ENCODE measurements around the gene NOC3L.

- TF ChIP-seq, protein P1, sequence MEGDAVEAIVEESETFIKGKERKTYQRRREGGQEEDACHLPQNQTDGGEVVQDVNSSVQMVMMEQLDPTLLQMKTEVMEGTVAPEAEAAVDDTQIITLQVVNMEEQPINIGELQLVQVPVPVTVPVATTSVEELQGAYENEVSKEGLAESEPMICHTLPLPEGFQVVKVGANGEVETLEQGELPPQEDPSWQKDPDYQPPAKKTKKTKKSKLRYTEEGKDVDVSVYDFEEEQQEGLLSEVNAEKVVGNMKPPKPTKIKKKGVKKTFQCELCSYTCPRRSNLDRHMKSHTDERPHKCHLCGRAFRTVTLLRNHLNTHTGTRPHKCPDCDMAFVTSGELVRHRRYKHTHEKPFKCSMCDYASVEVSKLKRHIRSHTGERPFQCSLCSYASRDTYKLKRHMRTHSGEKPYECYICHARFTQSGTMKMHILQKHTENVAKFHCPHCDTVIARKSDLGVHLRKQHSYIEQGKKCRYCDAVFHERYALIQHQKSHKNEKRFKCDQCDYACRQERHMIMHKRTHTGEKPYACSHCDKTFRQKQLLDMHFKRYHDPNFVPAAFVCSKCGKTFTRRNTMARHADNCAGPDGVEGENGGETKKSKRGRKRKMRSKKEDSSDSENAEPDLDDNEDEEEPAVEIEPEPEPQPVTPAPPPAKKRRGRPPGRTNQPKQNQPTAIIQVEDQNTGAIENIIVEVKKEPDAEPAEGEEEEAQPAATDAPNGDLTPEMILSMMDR (IDR thresholded peaks at IDR 0.05) = no peak
- TF ChIP-seq RFX5 (IDR thresholded peaks at IDR 0.05; ENCODE audit: low read length) = no peak
- no peak for TF ChIP-seq YY1 (IDR thresholded peaks at IDR 0.05; ENCODE audit: low read depth)
- TF ChIP-seq FOXJ3 (CRISPR knock-in tag; IDR thresholded peaks at IDR 0.05) = no peak
- no peak for TF ChIP-seq TEAD4 (IDR thresholded peaks at IDR 0.05; ENCODE audit: borderline replicate concordance, insufficient read depth)
- TF ChIP-seq FOSL2 (IDR thresholded peaks at IDR 0.05; ENCODE audit: borderline replicate concordance, low read depth) = no peak
- TF ChIP-seq, protein P2, sequence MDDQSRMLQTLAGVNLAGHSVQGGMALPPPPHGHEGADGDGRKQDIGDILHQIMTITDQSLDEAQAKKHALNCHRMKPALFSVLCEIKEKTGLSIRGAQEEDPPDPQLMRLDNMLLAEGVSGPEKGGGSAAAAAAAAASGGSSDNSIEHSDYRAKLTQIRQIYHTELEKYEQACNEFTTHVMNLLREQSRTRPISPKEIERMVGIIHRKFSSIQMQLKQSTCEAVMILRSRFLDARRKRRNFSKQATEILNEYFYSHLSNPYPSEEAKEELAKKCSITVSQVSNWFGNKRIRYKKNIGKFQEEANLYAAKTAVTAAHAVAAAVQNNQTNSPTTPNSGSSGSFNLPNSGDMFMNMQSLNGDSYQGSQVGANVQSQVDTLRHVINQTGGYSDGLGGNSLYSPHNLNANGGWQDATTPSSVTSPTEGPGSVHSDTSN (IDR thresholded peaks at IDR 0.05) = no peak
- TF ChIP-seq POLR2AphosphoS5 (IDR thresholded peaks at IDR 0.05; ENCODE audit: low read depth, low read length) = no peak
- no peak for TF ChIP-seq CHD2 (IDR thresholded peaks at IDR 0.05; ENCODE audit: low read length, partially characterized antibody)
Observed at GRCh38 chr10:94300042-94300441, 62.7 kb downstream of the NOC3L start.

Measured in SK-N-SH (cell line).